Mucosa of rectum (tissue), 2 donors: Measurements from ENCODE around the gene ZDHHC17.

Source experiments
- H3K27ac ChIP-seq, 2 donors: one replicate each; pipeline ENCODE4 v1.7.0; 2013; ENCODE audit warnings: inconsistent platforms in 2 of 2, low read depth in 2 of 2, low read length in 2 of 2
- H3K27me3 ChIP-seq, 2 donors: one replicate each; pipeline ENCODE4 v1.7.0; 2013; ENCODE audit warnings: low read length in 2 of 2; ENCODE audit not compliant: control insufficient read depth in 2 of 2, insufficient read depth in 2 of 2
- H3K36me3 ChIP-seq, 2 donors: one replicate each; pipeline ENCODE4 v1.7.0; 2013; ENCODE audit warnings: low read length in 2 of 2; ENCODE audit not compliant: control insufficient read depth in 2 of 2, insufficient read depth in 2 of 2
- H3K4me1 ChIP-seq, 2 donors: one replicate each; pipeline ENCODE4 v1.7.0; 2013; ENCODE audit warnings: low read length in 2 of 2, mild to moderate bottlenecking in 1 of 2; ENCODE audit not compliant: control insufficient read depth in 2 of 2, insufficient read depth in 2 of 2
- H3K4me3 ChIP-seq, 2 donors: one replicate each; pipeline ENCODE4 v1.7.0; 2013; ENCODE audit warnings: low read length in 2 of 2
- H3K9ac ChIP-seq, 2 donors: one replicate each; pipeline ENCODE4 v1.7.0; 2013; ENCODE audit warnings: low read length in 2 of 2, low read depth in 1 of 2, mild to moderate bottlenecking in 1 of 2
- H3K9me3 ChIP-seq, 2 donors: one replicate each; pipeline ENCODE4 v1.7.0; 2013; ENCODE audit warnings: low read length in 2 of 2; ENCODE audit not compliant: control insufficient read depth in 2 of 2
- donor health status: healthy.
- donor health status: Normal muscosa, but diverticular disease.

The ZDHHC17 gene

GRCh38 chr12:76856018-76856644 lies 92.2 kb downstream of the ZDHHC17 start:
- Histone ChIP-seq H3K27ac (no peak overlapping the region), H3K4me3 (no peak overlapping the region), H3K9me3 (peaks cover 0 to 5% of the 10 kb centered on the region in 2 donors), H3K4me1 (no peaks in the 10 kb centered on the region), H3K36me3 (peaks cover under 1 to 9% of the 10 kb centered on the region in 2 donors), H3K27me3 (no peaks in the 10 kb centered on the region), H3K9ac (no peak overlapping the region)

GRCh38 chr12:76859611-76860010 lies 95.7 kb downstream of the ZDHHC17 start:
- Histone ChIP-seq H3K9me3 (peaks cover 0 to 5% of the 10 kb centered on the region in 2 donors), H3K4me1 (no peaks in the 10 kb centered on the region), H3K27ac (no peak overlapping the region), H3K27me3 (no peaks in the 10 kb centered on the region), H3K9ac (no peak overlapping the region), H3K4me3 (no peak overlapping the region), H3K36me3 (peaks cover 0 to 6% of the 10 kb centered on the region in 2 donors)

- peaks cover 0 to 6% of the 10 kb centered on the region in 2 donors for H3K36me3 ChIP-seq
- H3K9ac ChIP-seq = no peak overlapping the region
- H3K4me1 ChIP-seq = no peaks in the 10 kb centered on the region
- H3K27ac ChIP-seq = no peak overlapping the region
- H3K4me3 ChIP-seq = no peak overlapping the region
- H3K27me3 ChIP-seq = no peaks in the 10 kb centered on the region
- peaks cover 0 to 5% of the 10 kb centered on the region in 2 donors for H3K9me3 ChIP-seq
These were observed 96.3 kb downstream of the ZDHHC17 start for GRCh38 chr12:76860256-76860655.

GRCh38 chr12:76863005-76863670 lies 99.2 kb downstream of the ZDHHC17 start:
- Histone ChIP-seq H3K36me3 (no peaks in the 10 kb centered on the region), H3K27me3 (peaks cover 0 to 3% of the 10 kb centered on the region in 2 donors), H3K4me3 (no peak overlapping the region), H3K9me3 (no peaks in the 10 kb centered on the region), H3K9ac (no peak overlapping the region), H3K4me1 (peaks cover 0 to 2% of the 10 kb centered on the region in 2 donors), H3K27ac (no peak overlapping the region)

GRCh38 chr12:76863837-76864236 lies 99.9 kb downstream of the ZDHHC17 start:
- Histone ChIP-seq H3K4me3 (no peak overlapping the region), H3K27me3 (peaks cover 0 to 3% of the 10 kb centered on the region in 2 donors), H3K27ac (peak overlapping the region in 1 of 2 donors; percentile 5), H3K9me3 (no peaks in the 10 kb centered on the region), H3K4me1 (peaks cover 0 to 2% of the 10 kb centered on the region in 2 donors), H3K36me3 (no peaks in the 10 kb centered on the region), H3K9ac (no peak overlapping the region)

GRCh38 chr12:76864791-76865400 lies 101.0 kb downstream of the ZDHHC17 start:
- Histone ChIP-seq H3K36me3 (no peaks in the 10 kb centered on the region), H3K27ac (no peak overlapping the region), H3K4me1 (peaks cover 0 to 2% of the 10 kb centered on the region in 2 donors), H3K9me3 (no peaks in the 10 kb centered on the region), H3K4me3 (no peak overlapping the region), H3K9ac (no peak overlapping the region), H3K27me3 (peaks cover 0 to 3% of the 10 kb centered on the region in 2 donors)

- Histone ChIP-seq H3K27ac (no peak overlapping the region), H3K4me3 (no peak overlapping the region), H3K27me3 (peaks cover 0 to 3% of the 10 kb centered on the region in 2 donors), H3K4me1 (peaks cover 0 to 2% of the 10 kb centered on the region in 2 donors), H3K9ac (no peak overlapping the region), H3K36me3 (no peaks in the 10 kb centered on the region), H3K9me3 (no peaks in the 10 kb centered on the region)
These were observed 102.2 kb downstream of the ZDHHC17 start for GRCh38 chr12:76866151-76866567.

GRCh38 chr12:76866726-76867125 lies 102.8 kb downstream of the ZDHHC17 start:
- no peaks in the 10 kb centered on the region for H3K36me3 ChIP-seq
- no peak overlapping the region for H3K4me3 ChIP-seq
- H3K4me1 ChIP-seq = peaks cover 0 to 2% of the 10 kb centered on the region in 2 donors
- peaks cover 0 to 3% of the 10 kb centered on the region in 2 donors for H3K27me3 ChIP-seq
- H3K9ac ChIP-seq = no peak overlapping the region
- no peak overlapping the region for H3K27ac ChIP-seq
- no peaks in the 10 kb centered on the region for H3K9me3 ChIP-seq

- no peak overlapping the region for H3K9ac ChIP-seq
- H3K36me3 ChIP-seq = no peaks in the 10 kb centered on the region
- H3K27ac ChIP-seq = no peak overlapping the region
- H3K4me1 ChIP-seq = peaks cover 0 to 2% of the 10 kb centered on the region in 2 donors
- H3K9me3 ChIP-seq = no peaks in the 10 kb centered on the region
- no peak overlapping the region for H3K4me3 ChIP-seq
- H3K27me3 ChIP-seq = peaks cover 3% of the 10 kb centered on the region in 2 donors
These were observed 107.2 kb downstream of the ZDHHC17 start for GRCh38 chr12:76871082-76871481.

- Histone ChIP-seq H3K9me3 (no peaks in the 10 kb centered on the region), H3K4me3 (no peak overlapping the region), H3K36me3 (no peaks in the 10 kb centered on the region), H3K4me1 (peaks cover 0 to under 1% of the 10 kb centered on the region in 2 donors), H3K27me3 (peaks cover 5 to 7% of the 10 kb centered on the region in 2 donors), H3K9ac (no peak overlapping the region), H3K27ac (no peak overlapping the region)
These were observed 107.8 kb downstream of the ZDHHC17 start for GRCh38 chr12:76871742-76872141.
